H1 (cell line): Measurements from ENCODE around the gene SDSL. TPM values are rescaled to one million over a fixed set of nuclear protein-coding genes. Genes with fewer than 3 reads are reported as not detected.

Experiments used
- BRCA1 ChIP-seq: IDR thresholded peaks from 2 replicates; pipeline ENCODE4 v1.6.1; 2012; ENCODE audit warnings: low read depth, low read length, improper control_type of control experiment
- CEBPB ChIP-seq: IDR thresholded peaks from 2 replicates; pipeline ENCODE4 v1.6.1; 2012; ENCODE audit warnings: low read depth, low read length
- CHD1 ChIP-seq: IDR thresholded peaks from 2 replicates; pipeline ENCODE4 v1.6.1; 2012; ENCODE audit warnings: low read depth, low read length, improper control_type of control experiment
- EP300 ChIP-seq, 2 experiments: IDR thresholded peaks; 1 replicate in 1 of 2; 2 replicates in 1 of 2; pipeline ENCODE4 v1.6.1; 2011 to 2012; ENCODE audit warnings: low read depth in 2 of 2, low read length in 2 of 2, mild to moderate bottlenecking in 2 of 2, borderline replicate concordance in 1 of 2, inconsistent platforms in 1 of 2, moderate library complexity in 1 of 2
- GTF2F1 ChIP-seq: IDR thresholded peaks from 2 replicates; pipeline ENCODE4 v1.6.1; 2012; ENCODE audit warnings: low read depth, low read length, improper control_type of control experiment, borderline replicate concordance
- KDM4A ChIP-seq: IDR thresholded peaks from one replicate; pipeline ENCODE4 v1.7.1; 2012; ENCODE audit warnings: low read depth, mild to moderate bottlenecking, moderate library complexity, low read length, inconsistent platforms; ENCODE audit not compliant: severe bottlenecking
- NANOG ChIP-seq: IDR thresholded peaks from 2 replicates; pipeline ENCODE4 v1.6.1; 2011; ENCODE audit warnings: low read length, low read depth, mild to moderate bottlenecking, inconsistent platforms; ENCODE audit not compliant: insufficient read depth, poor library complexity, severe bottlenecking
- POLR2AphosphoS5 ChIP-seq: IDR thresholded peaks from 2 replicates; pipeline ENCODE4 v1.6.1; 2011; ENCODE audit warnings: low read depth, low read length
- RNF2 ChIP-seq: fragments of 200-900, 300-1000 bp; sonication (generic); IDR thresholded peaks from 2 replicates; pipeline ENCODE4 v1.7.1; 2016; ENCODE audit warnings: borderline replicate concordance, low read depth, mild to moderate bottlenecking, antibody characterized with exemption, low read length; ENCODE audit not compliant: poor library complexity, severe bottlenecking; ENCODE audit errors: missing control alignments
- SP1 ChIP-seq: IDR thresholded peaks from 2 replicates; pipeline ENCODE4 v1.6.1; 2011; ENCODE audit warnings: low read depth, low read length
- SP4 ChIP-seq: IDR thresholded peaks from 2 replicates; pipeline ENCODE4 v1.6.1; 2012; ENCODE audit warnings: low read length, inconsistent platforms
- SRF ChIP-seq: IDR thresholded peaks from 2 replicates; pipeline ENCODE4 v1.6.1; 2011; ENCODE audit warnings: mild to moderate bottlenecking, low read depth, low read length, moderate library complexity
- TEAD4 ChIP-seq: IDR thresholded peaks from 2 replicates; pipeline ENCODE4 v1.6.1; 2012; ENCODE audit warnings: low read depth, low read length, inconsistent platforms, mixed read lengths
- polyA plus RNA-seq, 7 experiments: library from polyadenylated mRNA; depleted of rRNA in 3 of 7; stranded (reverse) in 5 of 7; unstranded in 2 of 7; fragments of >200 nt in 5 of 7; fragments of 200-250 nt in 2 of 7; gene quantifications; 1 replicate in 5 of 7; 2 replicates in 1 of 7; 4 replicates in 1 of 7; pipeline versions ENCODE4 v1.2.1 to v1.2.3, GENCODE V29; 2011 to 2013; ENCODE audit warnings: missing spikeins in 2 of 7, mixed read lengths in 2 of 7
- total RNA-seq: library from RNA; stranded (reverse); fragmentation: NEBNext Ultra II Directional; extraction: Animal tissue kit (Norgen Biotek cat#: 25700); gene quantifications from 2 replicates; pipeline ENCODE4 v1.2.1, GENCODE V29; 2021
- TF ChIP-seq, protein P1 (sequence below): IDR thresholded peaks from 2 replicates; pipeline ENCODE4 v1.6.1; 2012; ENCODE audit warnings: inconsistent platforms
- TF ChIP-seq, protein P2 (sequence below), 3 experiments: IDR thresholded peaks; 1 replicate in 2 of 3; 2 replicates in 1 of 3; pipeline versions ENCODE4 v1.5.1 to v1.6.1; 2011; ENCODE audit warnings: low read length in 3 of 3, mild to moderate bottlenecking in 3 of 3, inconsistent platforms in 2 of 3, low read depth in 1 of 3, moderate library complexity in 1 of 3; ENCODE audit not compliant: insufficient read depth in 1 of 3; ENCODE audit errors: control extremely low read depth in 1 of 3

Gene SDSL
- total and polyA plus RNA-seq, 2 of the 8 experiments (the other 6 are each of a cell fraction or from before 2014, with no cell fraction given): 0.69 to 1.3 TPM

DNA sequence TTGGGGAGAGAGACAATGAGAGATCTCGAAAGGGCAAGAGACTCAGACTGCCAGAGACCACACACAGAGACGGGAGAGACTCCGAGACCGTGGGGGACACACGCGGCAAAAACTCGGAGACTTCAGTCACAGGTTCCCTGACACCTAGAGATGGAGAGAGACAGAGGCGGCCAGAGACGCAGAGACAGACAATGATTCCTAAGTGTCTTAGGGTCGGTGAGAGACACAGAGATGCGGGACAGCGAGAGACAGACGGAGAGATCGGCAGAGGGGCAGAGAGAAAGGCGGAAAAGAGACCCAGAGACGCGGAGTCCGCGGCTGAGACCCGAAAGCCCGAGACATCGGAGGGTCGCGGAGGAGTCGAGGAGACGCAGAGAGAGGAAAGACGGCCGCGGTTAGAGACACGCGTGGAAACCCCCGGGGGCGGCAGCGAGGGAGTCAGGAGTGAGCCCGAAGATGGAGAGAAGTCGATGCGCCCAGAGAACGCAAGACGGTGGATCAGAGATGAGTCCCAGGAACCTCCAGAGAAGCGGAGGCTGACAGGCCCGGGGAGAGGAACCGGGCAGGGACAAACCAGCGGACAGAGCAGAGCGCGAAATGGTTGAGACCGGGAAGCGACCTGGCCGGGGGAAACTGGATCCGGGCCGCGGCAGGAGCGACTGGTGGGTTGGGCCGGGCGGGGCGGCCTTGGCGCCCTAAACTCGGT lies 41.7 kb downstream of the SDSL start (continued):
- TF ChIP-seq POLR2AphosphoS5 (no peak), SP1 (no peak), RNF2 (peak; percentile 71), CEBPB (no peak), SRF (no peak), GTF2F1 (no peak), TEAD4 (no peak), SP4 (no peak), CHD1 (no peak), EP300 (IDR thresholded peaks at IDR 0.05; ENCODE audit: borderline replicate concordance in 1 of 2, low read depth in 2 of 2, low read length in 2 of 2) (no peak), BRCA1 (no peak), NANOG (no peak), KDM4A (peak; percentile 45)
- TF ChIP-seq, protein P1, sequence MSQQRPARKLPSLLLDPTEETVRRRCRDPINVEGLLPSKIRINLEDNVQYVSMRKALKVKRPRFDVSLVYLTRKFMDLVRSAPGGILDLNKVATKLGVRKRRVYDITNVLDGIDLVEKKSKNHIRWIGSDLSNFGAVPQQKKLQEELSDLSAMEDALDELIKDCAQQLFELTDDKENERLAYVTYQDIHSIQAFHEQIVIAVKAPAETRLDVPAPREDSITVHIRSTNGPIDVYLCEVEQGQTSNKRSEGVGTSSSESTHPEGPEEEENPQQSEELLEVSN: no peak
- TF ChIP-seq, protein P2, sequence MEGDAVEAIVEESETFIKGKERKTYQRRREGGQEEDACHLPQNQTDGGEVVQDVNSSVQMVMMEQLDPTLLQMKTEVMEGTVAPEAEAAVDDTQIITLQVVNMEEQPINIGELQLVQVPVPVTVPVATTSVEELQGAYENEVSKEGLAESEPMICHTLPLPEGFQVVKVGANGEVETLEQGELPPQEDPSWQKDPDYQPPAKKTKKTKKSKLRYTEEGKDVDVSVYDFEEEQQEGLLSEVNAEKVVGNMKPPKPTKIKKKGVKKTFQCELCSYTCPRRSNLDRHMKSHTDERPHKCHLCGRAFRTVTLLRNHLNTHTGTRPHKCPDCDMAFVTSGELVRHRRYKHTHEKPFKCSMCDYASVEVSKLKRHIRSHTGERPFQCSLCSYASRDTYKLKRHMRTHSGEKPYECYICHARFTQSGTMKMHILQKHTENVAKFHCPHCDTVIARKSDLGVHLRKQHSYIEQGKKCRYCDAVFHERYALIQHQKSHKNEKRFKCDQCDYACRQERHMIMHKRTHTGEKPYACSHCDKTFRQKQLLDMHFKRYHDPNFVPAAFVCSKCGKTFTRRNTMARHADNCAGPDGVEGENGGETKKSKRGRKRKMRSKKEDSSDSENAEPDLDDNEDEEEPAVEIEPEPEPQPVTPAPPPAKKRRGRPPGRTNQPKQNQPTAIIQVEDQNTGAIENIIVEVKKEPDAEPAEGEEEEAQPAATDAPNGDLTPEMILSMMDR (IDR thresholded peaks at IDR 0.05; ENCODE audit: control extremely low read depth in 1 of 3, insufficient read depth in 1 of 3, low read depth in 1 of 3, low read length in 3 of 3): no peak
